Measurements from ENCODE around the gene BACE2.

BACE2 gene

DNA sequence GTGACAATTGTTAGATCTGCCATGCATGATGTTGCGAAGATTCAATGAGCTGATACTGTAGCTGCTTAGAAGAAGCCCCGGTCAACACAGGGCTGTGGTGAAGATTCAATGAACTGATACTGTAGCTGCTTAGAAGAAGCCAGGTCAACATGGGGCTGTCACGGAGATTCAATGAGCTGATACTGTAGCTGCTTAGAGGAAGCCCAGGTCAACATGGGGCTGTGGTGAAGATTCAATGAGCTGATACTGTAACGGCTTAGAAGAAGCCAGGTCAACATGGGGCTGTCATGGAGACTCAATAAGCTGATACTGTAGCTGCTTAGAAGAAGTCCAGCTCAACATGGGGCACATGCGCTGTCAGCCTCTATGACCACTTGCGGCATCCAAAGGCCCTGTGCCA lies 18.8 kb upstream of the BACE2 start:
- no peak for DNase-seq

GRCh38 chr21:41152147-41152546 lies 15.8 kb upstream of the BACE2 start:
- DNase-seq = no peak

- DNase-seq = no peak
Measured at GRCh38 chr21:41153443-41153842, 14.5 kb upstream of the BACE2 start.

DNA sequence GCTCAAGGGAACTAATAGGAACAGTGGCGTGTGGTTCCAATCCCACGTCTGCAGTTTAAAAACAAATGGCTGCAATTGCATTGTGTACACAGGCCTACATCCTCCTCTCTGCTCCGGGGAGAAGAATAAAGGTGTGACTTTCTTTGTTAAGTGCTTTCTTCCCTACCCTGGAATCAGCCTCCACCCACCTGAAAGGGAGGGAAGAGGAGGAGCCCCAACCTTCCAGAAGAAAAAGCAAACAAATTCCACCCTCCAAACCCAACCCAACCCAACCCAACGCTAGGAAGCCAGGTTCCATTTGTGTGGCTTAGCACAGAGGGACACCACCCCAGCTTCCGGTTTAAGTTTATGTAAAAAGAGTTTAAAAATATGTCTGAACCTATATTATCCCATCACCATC lies 11.8 kb upstream of the BACE2 start:
- no peak for DNase-seq

DNA sequence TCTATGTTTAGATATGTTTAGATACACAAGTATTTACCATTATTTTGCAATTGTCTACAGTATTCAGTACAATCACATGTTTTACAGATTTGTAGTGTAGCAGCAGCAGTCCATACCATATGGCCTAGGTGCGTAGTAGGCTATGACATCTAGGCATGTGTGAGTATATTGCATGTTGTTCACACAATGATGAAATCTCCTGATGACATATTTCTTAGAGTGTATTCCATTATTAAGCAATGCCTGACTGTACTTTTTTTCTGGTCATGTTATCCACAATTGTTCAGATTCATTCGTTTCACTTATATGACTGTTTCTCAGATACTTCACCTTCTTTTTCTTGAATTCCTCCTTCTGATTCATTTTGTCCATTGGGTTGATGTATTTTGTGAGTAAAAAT lies 9.9 kb upstream of the BACE2 start:
- DNase-seq = no peak

- no peak for DNase-seq
Measured at GRCh38 chr21:41160036-41160435, 7.9 kb upstream of the BACE2 start.

GRCh38 chr21:41161428-41161827 lies 6.5 kb upstream of the BACE2 start:
- no peak for DNase-seq

GRCh38 chr21:41162096-41162495 lies 5.9 kb upstream of the BACE2 start:
- no peak for DNase-seq

DNA sequence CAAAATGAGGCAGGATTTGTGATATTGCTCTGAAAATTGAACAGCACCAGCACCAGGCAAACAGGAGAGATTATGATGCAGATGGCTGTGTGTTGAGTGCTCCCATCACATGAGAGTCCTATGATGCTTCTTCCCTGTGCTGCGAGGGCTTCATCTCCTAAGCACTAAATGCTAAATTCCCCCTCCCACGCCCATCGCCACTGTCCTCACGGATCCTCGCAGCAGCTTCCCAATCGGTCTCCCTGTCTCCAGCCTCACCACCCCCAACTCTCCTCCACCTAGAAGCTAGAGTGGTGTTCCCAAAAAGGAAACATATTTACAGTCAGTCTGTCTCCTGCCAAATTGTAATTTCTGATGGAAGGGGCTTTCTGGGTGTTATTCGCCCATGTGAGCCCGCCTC lies 4.9 kb upstream of the BACE2 start:
- DNase-seq = no peak

- no peak for DNase-seq
Measured at GRCh38 chr21:41164052-41164451, 3.9 kb upstream of the BACE2 start.

- DNase-seq = no peak
Measured at GRCh38 chr21:41164981-41165655, 2.8 kb upstream of the BACE2 start.

DNA sequence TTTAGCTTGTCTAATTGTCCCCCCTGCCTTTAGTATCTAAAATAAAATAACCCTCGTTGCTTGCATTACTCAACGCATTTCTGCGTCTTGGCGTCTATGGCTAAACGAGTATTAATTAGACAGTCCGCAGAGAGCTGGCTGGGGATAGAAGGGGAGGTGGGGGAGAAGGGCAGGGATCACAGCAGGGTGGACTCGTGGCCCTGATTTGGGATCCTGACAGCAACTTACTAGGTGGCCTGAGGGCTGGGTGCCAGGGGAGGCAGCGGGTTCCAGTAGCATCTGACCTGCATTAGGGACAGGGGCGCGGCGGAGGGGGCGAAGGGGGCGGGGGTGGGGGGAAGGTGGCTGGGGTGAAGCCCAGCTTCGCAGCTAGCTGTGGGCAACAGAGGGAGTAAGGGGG lies 1.1 kb upstream of the BACE2 start:
- DNase-seq = no peak

DNA sequence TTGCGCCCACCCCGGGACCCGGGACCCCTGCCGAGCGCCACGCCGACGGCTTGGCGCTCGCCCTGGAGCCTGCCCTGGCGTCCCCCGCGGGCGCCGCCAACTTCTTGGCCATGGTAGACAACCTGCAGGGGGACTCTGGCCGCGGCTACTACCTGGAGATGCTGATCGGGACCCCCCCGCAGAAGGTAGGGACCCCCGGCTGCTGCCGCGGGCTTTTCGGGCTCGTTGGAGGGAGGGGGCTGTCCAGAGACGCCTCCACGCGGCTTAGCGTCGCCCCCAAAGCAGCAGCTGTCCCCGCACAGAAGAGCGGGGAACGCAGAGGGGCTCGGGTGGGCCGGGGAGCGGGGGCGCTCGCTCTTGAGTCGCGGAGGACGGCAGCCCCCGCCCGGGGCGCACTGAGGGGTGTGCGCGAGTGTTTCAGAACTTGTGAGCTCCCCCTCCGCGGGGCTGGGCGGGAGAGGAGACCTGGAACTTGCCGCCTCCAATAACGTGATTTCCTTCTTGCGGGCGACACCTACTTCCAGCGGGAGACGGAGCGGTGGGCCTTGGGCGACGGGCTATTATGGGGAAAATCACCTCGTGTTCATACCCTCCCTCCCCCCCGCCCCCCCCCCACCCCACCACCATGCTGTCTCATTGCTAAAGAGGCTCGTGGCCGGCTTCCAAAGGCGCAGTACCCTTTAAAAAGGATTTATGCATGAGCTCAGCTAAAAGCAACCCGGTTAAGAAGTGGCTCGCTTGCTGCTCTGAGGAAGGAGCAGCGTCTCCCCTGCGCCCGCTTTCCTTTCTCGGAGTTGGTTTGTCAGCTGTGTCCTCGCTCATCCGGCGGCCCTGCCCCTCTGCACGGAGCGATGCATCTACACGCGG lies 664 bp downstream of the BACE2 start:
- DNase-seq = no peak

DNA sequence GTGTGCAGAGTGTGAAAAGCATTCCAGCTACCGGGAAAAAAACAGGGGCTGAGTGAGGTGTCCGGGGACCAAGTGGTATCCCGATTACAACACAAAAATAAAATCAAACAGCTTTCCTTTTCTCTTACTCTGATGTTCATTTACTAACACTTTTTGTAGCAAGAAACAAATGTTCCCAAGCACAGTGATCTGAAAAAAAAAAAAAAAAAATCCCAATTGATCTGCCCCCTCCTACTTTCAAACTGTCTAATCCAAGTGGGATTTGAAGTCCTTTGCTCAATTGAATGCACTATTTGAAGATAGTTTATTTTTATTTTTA lies 1.3 kb downstream of the BACE2 start:
- DNase-seq = no peak

- no peak for DNase-seq
Measured at GRCh38 chr21:41169701-41170100, 1.7 kb downstream of the BACE2 start.

GRCh38 chr21:41170442-41170841 lies 2.5 kb downstream of the BACE2 start:
- no peak for DNase-seq

DNA sequence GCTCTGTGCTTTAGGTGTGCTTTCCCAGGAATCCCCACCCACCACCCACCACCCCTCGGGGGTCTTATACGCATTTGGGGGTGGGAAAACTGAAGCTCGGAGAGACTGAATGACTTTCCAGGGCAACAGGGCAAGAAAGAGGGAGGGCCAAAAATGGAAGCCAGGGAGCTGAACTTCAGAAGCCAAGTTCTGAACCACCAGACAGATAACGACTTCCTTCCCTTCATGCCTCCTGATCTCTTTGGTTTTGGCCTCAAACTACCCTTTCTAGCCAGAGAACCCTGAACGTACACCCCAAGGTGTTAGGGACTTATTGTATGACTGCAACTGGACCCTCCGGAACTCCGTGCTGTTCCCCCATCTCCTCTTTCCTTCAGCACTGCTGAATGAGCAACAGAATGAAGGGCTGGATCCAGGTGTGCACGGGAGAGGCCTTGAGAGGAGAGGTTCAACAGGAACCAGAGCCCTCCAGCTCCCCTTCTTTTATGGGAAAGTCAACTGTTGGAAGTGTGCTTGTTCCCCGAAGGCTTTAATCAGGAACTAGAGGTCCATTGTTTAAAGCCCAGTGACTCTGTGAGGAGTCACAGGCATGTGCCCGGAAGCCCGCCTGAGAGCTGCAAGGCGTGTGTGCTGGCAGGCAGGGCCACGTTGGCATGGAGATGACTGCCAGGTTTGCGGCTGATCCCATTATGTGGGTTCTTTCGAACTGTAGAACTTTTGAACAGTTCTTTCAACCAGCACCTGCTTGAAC lies 3.1 kb downstream of the BACE2 start:
- DNase-seq = no peak

DNA sequence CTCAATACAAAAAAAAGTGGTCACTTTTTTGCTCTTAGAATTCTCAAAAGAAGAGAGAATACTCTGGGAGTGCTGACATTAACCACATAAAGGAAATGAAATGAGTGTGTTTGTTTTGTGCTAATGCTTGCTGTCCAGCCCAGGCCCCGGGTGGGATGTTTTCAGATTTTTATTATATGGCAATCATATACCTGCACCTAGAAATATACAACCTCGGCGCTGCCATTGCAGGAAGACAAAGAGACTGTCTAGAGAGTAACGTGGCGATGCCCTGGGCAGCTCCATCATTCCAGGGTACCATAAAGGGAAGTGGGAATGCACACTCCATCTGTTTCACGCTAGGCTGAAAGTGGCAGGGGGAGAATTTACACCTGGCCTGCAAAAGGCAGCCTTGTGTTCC lies 7.1 kb downstream of the BACE2 start:
- no peak for DNase-seq

DNA sequence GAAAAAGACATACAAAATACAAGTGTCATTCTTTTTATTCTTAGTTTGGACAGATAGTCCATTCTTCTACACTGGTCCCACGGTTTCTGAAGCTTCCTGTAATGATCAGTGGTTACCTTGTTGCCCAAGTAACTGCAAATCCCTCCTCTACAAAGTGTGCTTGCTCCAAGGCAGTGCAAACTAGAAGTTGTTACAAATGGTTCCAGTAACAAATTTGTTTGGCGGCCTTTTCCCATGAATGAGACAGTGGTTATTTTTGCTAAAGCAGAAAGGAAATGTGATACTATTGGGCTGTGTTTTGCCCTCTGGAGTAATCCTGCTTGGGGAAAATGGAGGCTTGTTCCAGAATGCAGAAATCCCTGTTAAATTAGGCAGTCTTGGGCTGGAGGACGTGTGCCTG lies 8.9 kb downstream of the BACE2 start:
- no peak for DNase-seq

DNA sequence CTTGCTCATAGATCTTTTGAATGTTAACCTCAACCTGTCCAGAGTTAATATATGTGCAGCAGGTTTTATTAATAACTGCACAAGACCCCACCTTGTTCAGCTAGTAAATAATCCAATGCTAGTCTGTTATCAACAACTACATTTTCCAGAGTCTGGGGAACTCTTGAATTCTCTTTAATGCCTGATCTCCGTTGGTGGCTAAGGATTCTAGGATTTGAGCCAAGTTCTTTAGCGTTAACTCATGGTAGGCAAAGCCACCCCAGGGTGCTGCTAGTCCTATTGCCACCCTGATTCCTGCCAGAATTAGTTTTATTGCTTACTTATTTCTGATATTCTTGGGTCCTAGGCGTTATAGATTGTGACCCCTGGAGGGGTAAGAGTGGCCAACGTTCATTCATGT lies 12.8 kb downstream of the BACE2 start:
- DNase-seq = no peak

DNA sequence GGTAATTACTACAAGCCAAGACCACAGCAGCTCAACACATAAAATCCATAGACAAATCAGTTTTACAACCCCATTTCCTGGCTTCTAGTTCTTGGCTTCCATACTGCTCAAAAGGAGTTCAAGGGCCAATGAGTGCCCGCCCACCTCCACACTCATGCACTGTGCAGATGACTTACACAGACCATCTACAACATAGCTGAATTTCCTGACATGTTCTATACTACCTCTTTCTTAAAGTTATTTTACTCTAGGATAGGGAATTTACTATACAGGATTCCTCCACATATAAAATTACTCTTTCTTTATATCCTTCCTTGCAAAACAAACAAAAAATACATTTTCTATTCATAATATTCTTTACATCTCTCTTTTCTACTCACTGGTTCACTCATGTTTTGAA lies 14.6 kb downstream of the BACE2 start:
- DNase-seq = no peak

DNA sequence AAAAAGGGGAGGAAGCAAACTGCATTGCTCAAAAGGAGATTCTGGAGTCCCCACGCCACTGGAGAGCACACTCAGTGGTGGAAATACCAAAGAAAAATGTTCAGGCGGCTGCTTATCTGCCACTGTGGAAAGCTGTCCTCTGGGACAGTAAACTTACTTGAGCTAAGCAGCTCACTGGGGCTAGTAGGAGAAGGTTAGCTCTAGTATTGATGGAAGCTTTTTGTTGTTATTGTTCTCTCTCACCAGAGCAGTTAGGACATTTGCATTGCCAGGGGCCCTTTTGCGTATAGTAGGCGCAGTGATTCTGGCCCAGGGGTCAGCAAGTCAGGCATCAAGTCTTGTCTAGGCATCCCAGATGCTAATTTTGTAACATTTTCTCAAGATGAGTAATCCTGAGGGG lies 15.6 kb downstream of the BACE2 start:
- DNase-seq = no peak

- DNase-seq = no peak
Measured at GRCh38 chr21:41185802-41186201, 17.8 kb downstream of the BACE2 start.
